Panc1 (cell line): Measurements from ENCODE around the gene DSG1.

Source experiments
- CTCF ChIP-seq: fragments of 450-650 bp; IDR thresholded peaks from 2 replicates; pipeline ENCODE4 v1.5.1; 2017; ENCODE audit warnings: mild to moderate bottlenecking
- POLR2AphosphoS5 ChIP-seq: IDR thresholded peaks from 2 replicates; pipeline ENCODE4 v1.6.1; 2012; ENCODE audit warnings: mild to moderate bottlenecking, low read depth, low read length, moderate library complexity
- SIN3A ChIP-seq: IDR thresholded peaks from 2 replicates; pipeline ENCODE4 v1.6.1; 2012; ENCODE audit warnings: low read depth, mild to moderate bottlenecking, low read length, moderate library complexity, borderline replicate concordance; ENCODE audit not compliant: insufficient read depth
- TF ChIP-seq, protein P1 (sequence below), 2 experiments: IDR thresholded peaks; 2 replicates each; pipeline ENCODE4 v1.6.1; 2011 to 2012; ENCODE audit warnings: low read depth in 2 of 2, control low read depth in 1 of 2, low read length in 1 of 2, mild to moderate bottlenecking in 1 of 2, moderate library complexity in 1 of 2; ENCODE audit not compliant: insufficient read depth in 1 of 2

DNA sequence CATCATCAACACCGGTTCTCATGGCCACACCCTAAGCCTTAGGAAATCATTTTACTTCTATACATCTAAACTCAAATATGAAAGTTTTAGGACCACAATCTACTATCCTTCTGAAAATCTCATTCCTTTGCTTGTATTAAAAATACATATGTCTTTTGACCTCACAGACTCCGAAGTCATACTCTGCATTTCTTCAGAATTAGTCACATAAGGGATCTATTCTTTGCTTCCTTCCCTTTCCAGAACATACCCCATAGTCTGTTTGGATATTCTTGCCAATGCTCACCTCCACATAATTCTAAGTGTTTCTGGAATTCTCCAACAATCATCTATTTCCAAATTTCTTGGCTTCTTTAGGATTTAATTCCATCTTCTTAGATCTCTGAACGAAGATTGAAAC lies 14.2 kb upstream of the DSG1 start:
- no peak for TF ChIP-seq CTCF
- TF ChIP-seq POLR2AphosphoS5 = no peak
- no peak for TF ChIP-seq SIN3A
- TF ChIP-seq, protein P1, sequence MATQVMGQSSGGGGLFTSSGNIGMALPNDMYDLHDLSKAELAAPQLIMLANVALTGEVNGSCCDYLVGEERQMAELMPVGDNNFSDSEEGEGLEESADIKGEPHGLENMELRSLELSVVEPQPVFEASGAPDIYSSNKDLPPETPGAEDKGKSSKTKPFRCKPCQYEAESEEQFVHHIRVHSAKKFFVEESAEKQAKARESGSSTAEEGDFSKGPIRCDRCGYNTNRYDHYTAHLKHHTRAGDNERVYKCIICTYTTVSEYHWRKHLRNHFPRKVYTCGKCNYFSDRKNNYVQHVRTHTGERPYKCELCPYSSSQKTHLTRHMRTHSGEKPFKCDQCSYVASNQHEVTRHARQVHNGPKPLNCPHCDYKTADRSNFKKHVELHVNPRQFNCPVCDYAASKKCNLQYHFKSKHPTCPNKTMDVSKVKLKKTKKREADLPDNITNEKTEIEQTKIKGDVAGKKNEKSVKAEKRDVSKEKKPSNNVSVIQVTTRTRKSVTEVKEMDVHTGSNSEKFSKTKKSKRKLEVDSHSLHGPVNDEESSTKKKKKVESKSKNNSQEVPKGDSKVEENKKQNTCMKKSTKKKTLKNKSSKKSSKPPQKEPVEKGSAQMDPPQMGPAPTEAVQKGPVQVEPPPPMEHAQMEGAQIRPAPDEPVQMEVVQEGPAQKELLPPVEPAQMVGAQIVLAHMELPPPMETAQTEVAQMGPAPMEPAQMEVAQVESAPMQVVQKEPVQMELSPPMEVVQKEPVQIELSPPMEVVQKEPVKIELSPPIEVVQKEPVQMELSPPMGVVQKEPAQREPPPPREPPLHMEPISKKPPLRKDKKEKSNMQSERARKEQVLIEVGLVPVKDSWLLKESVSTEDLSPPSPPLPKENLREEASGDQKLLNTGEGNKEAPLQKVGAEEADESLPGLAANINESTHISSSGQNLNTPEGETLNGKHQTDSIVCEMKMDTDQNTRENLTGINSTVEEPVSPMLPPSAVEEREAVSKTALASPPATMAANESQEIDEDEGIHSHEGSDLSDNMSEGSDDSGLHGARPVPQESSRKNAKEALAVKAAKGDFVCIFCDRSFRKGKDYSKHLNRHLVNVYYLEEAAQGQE (IDR thresholded peaks at IDR 0.05; ENCODE audit: insufficient read depth in 1 of 2, low read depth in 2 of 2, low read length in 1 of 2) = no peak
